GM23248 (cell line): ENCODE data around the gene PLD1.

Experiments
- EZH2 ChIP-seq: fragments of 200-600 bp; sonication (generic); IDR thresholded peaks from 2 replicates; pipeline ENCODE4 v1.6.1; 2018; ENCODE audit warnings: antibody characterized with exemption, mild to moderate bottlenecking; ENCODE audit not compliant: insufficient read depth, poor library complexity, severe bottlenecking
- EZH2phosphoT487 ChIP-seq: fragments of 200-600 bp; sonication (generic); IDR thresholded peaks from 2 replicates; pipeline ENCODE4 v1.6.1; 2018; ENCODE audit warnings: antibody characterized with exemption, moderate library complexity, mild to moderate bottlenecking, low read depth; ENCODE audit not compliant: insufficient read depth

- TF ChIP-seq EZH2phosphoT487, result no peak
- TF ChIP-seq EZH2, result no peak
These were observed 204.0 kb downstream of the PLD1 start for GRCh38 chr3:171606151-171606751.
